GM18517 (cell line): ENCODE results near the gene FRMD1.

Experiments
- ATAC-seq: cut with Tn5 transposase; IDR thresholded peaks from one replicate; pipeline ENCODE4 v1.9.1; 2021; ENCODE audit warnings: mild to moderate bottlenecking, moderate library complexity; ENCODE audit not compliant: unreplicated experiment

The FRMD1 gene

GRCh38 chr6:168078943-168079405 is at the start of gene FRMD1:
TSS of gene FRMD1 (minus strand) at chr6:168079212. CDS start at chr6:168079094, 118 bp downstream.
- no peak for ATAC-seq

- no peak for ATAC-seq
Observed at GRCh38 chr6:168128006-168128630, 49.1 kb upstream of the FRMD1 start.

- no peak for ATAC-seq
Observed at GRCh38 chr6:168127384-168127868, 48.4 kb upstream of the FRMD1 start.

- no peak for ATAC-seq
Observed at GRCh38 chr6:168126566-168127383, 47.8 kb upstream of the FRMD1 start.

- ATAC-seq: no peak
Observed at GRCh38 chr6:168125429-168126001, 46.5 kb upstream of the FRMD1 start.

- ATAC-seq: no peak
Observed at GRCh38 chr6:168124921-168125320, 45.9 kb upstream of the FRMD1 start.

GRCh38 chr6:168124158-168124557 is 45.1 kb upstream of the FRMD1 start:
- ATAC-seq: no peak

GRCh38 chr6:168123165-168123911 is 44.3 kb upstream of the FRMD1 start:
- no peak for ATAC-seq

- no peak for ATAC-seq
Observed at GRCh38 chr6:168122521-168122920, 43.5 kb upstream of the FRMD1 start.

- no peak for ATAC-seq
Observed at GRCh38 chr6:168122011-168122410, 43.0 kb upstream of the FRMD1 start.

GRCh38 chr6:168121303-168121665 is 42.3 kb upstream of the FRMD1 start:
- ATAC-seq: no peak

GRCh38 chr6:168120390-168121302 is 41.6 kb upstream of the FRMD1 start:
- ATAC-seq: no peak

- ATAC-seq: no peak
Observed at GRCh38 chr6:168119539-168119938, 40.5 kb upstream of the FRMD1 start.

- ATAC-seq: no peak
Observed at GRCh38 chr6:168118935-168119334, 39.9 kb upstream of the FRMD1 start.

- no peak for ATAC-seq
Observed at GRCh38 chr6:168117942-168118341, 38.9 kb upstream of the FRMD1 start.

GRCh38 chr6:168116975-168117899 is 38.2 kb upstream of the FRMD1 start:
- no peak for ATAC-seq

- no peak for ATAC-seq
Observed at GRCh38 chr6:168116438-168116974, 37.5 kb upstream of the FRMD1 start.

- ATAC-seq: no peak
Observed at GRCh38 chr6:168115748-168116437, 36.9 kb upstream of the FRMD1 start.
